Neural cell (in vitro differentiated cells): ENCODE data around the gene PCK1. TPM values are rescaled to one million over a fixed set of nuclear protein-coding genes. Genes with fewer than 3 reads are reported as not detected.

Experiments used
- H2AFZ ChIP-seq: fragments of 200-600, 300-800 bp; sonication (generic), shearing (Covaris generic); 2 replicates; pipeline ENCODE4 v1.6.0; 2014; ENCODE audit warnings: low read depth, mild to moderate bottlenecking, antibody characterized with exemption, low read length, moderate library complexity
- H3F3A ChIP-seq: fragments of 200-600 bp; shearing (Covaris generic); 2 replicates; pipeline ENCODE4 v1.6.1; 2016; ENCODE audit warnings: mild to moderate bottlenecking, moderate library complexity, mixed read lengths, antibody characterized with exemption, low read length; ENCODE audit not compliant: insufficient read depth, poor library complexity, severe bottlenecking
- H3K27ac ChIP-seq: fragments of 200-600, 300-800 bp; sonication (generic), shearing (Covaris generic); 2 replicates; pipeline ENCODE4 v1.5.1; 2014; ENCODE audit warnings: mild to moderate bottlenecking, low read length, moderate library complexity
- H3K27me3 ChIP-seq: fragments of 300-800, 200-600 bp; sonication (generic), shearing (Covaris generic); 2 replicates; pipeline ENCODE4 v1.6.0; 2014; ENCODE audit warnings: mild to moderate bottlenecking, low read depth, low read length, moderate library complexity; ENCODE audit not compliant: insufficient read depth
- H3K36me3 ChIP-seq: fragments of 300-800, 200-600 bp; sonication (generic), shearing (Covaris generic); 2 replicates; pipeline ENCODE4 v1.5.1; 2014; ENCODE audit warnings: mild to moderate bottlenecking, antibody characterized with exemption, low read length, moderate library complexity; ENCODE audit not compliant: insufficient read depth
- H3K4me2 ChIP-seq: fragments of 300-800, 200-600 bp; sonication (generic), shearing (Covaris generic); 2 replicates; pipeline ENCODE4 v1.6.0; 2014; ENCODE audit warnings: mild to moderate bottlenecking, low read length
- H3K4me3 ChIP-seq: fragments of 300-800, 200-600 bp; sonication (generic), shearing (Covaris generic); 2 replicates; pipeline ENCODE4 v1.5.1; 2014; ENCODE audit warnings: mild to moderate bottlenecking, low read length, moderate library complexity
- H3K79me2 ChIP-seq: fragments of 200-600 bp; shearing (Covaris generic); replicated peaks from 2 replicates; pipeline ENCODE4 v1.6.0; 2014; ENCODE audit warnings: mild to moderate bottlenecking, low read length, moderate library complexity; ENCODE audit not compliant: insufficient read depth
- H3K9ac ChIP-seq: fragments of 300-800, 200-600 bp; sonication (generic), shearing (Covaris generic); 2 replicates; pipeline ENCODE4 v1.6.1; 2016; ENCODE audit warnings: mild to moderate bottlenecking, low read length, mixed read lengths
- H3K9me2 ChIP-seq: fragments of 200-600 bp; shearing (Covaris generic); 2 replicates; pipeline ENCODE4 v1.6.1; 2016; ENCODE audit warnings: mild to moderate bottlenecking, low read length, mixed read lengths; ENCODE audit not compliant: insufficient read depth
- H3K9me3 ChIP-seq: fragments of 200-600, 300-800 bp; sonication (generic), shearing (Covaris generic); 2 replicates; pipeline ENCODE4 v1.6.1; 2016; ENCODE audit warnings: mild to moderate bottlenecking, mixed run types, low read length, moderate library complexity, mixed read lengths
- H4K20me1 ChIP-seq: fragments of 200-600 bp; shearing (Covaris generic); 2 replicates; pipeline ENCODE4 v1.6.1; 2016; ENCODE audit warnings: mild to moderate bottlenecking, mixed run types; ENCODE audit not compliant: insufficient read depth
- EP300 ChIP-seq: fragments of 450-650 bp; conservative IDR thresholded peaks from 2 replicates; pipeline ENCODE4 v1.6.1; 2014; ENCODE audit warnings: antibody characterized with exemption, mild to moderate bottlenecking, moderate library complexity; ENCODE audit not compliant: poor library complexity, severe bottlenecking
- EZH2 ChIP-seq: fragments of 200-600, 300-800 bp; shearing (Covaris generic), sonication (generic); IDR thresholded peaks from 2 replicates; pipeline ENCODE4 v1.6.1; 2014; ENCODE audit warnings: antibody characterized with exemption, low read length, borderline replicate concordance, mild to moderate bottlenecking; ENCODE audit not compliant: insufficient read depth, poor library complexity, severe bottlenecking
- MXI1 ChIP-seq: fragments of 450-650 bp; conservative IDR thresholded peaks from 2 replicates; pipeline ENCODE4 v1.6.1; 2014; ENCODE audit warnings: antibody characterized with exemption, mild to moderate bottlenecking; ENCODE audit not compliant: poor library complexity, severe bottlenecking
- POLR2AphosphoS5 ChIP-seq: IDR thresholded peaks from 2 replicates; pipeline ENCODE4 v1.6.1; 2012
- RAD21 ChIP-seq: fragments of 450-650 bp; conservative IDR thresholded peaks from 2 replicates; pipeline ENCODE4 v1.6.1; 2014; ENCODE audit warnings: antibody characterized with exemption, mild to moderate bottlenecking, moderate library complexity
- REST ChIP-seq: IDR thresholded peaks from 2 replicates; pipeline ENCODE4 v1.6.1; 2012; ENCODE audit warnings: borderline replicate concordance
- SMC3 ChIP-seq: fragments of 450-650 bp; conservative IDR thresholded peaks from 2 replicates; pipeline ENCODE4 v1.6.1; 2014; ENCODE audit warnings: antibody characterized with exemption, mild to moderate bottlenecking, moderate library complexity; ENCODE audit not compliant: poor library complexity
- TAF1 ChIP-seq: IDR thresholded peaks from 2 replicates; pipeline ENCODE4 v1.6.1; 2012; ENCODE audit warnings: low read depth
- polyA plus RNA-seq: library from polyadenylated mRNA; depleted of rRNA; stranded (reverse); fragments of >200 nt; gene quantifications from 2 replicates; pipeline ENCODE4 v1.2.3, GENCODE V29; 2014
- TF ChIP-seq, protein P1 (sequence below): fragments of 450-650 bp; IDR thresholded peaks from 2 replicates; pipeline ENCODE4 v1.5.1; 2014; ENCODE audit warnings: antibody characterized with exemption, mild to moderate bottlenecking, moderate library complexity; ENCODE audit not compliant: poor library complexity, severe bottlenecking

The PCK1 gene
- polyA plus RNA-seq, 1 donor from 2014 or later = 0.24 TPM

GRCh38 chr20:57605878-57606277, 45.0 kb downstream of the PCK1 start:
- Histone ChIP-seq H2AFZ (no peak overlapping the region), H3K9me2 (no peaks in the 10 kb centered on the region), H3F3A (no peaks in the 10 kb centered on the region), H3K36me3 (no peaks in the 10 kb centered on the region), H3K27ac (no peak overlapping the region), H3K9me3 (no peaks in the 10 kb centered on the region), H3K79me2 (no peaks in the 10 kb centered on the region), H3K4me2 (no peak overlapping the region), H3K27me3 (no peaks in the 10 kb centered on the region), H4K20me1 (no peaks in the 10 kb centered on the region), H3K9ac (no peak overlapping the region), H3K4me3 (no peak overlapping the region)
- no peak for TF ChIP-seq RAD21
- no peak for TF ChIP-seq EP300

- Histone ChIP-seq H3K36me3 (no peaks in the 10 kb centered on the region), H3F3A (no peaks in the 10 kb centered on the region), H3K4me3 (no peak overlapping the region), H2AFZ (no peak overlapping the region), H3K79me2 (no peaks in the 10 kb centered on the region), H3K4me2 (no peak overlapping the region), H3K9me3 (no peaks in the 10 kb centered on the region), H4K20me1 (no peaks in the 10 kb centered on the region), H3K9me2 (no peaks in the 10 kb centered on the region), H3K27ac (no peak overlapping the region), H3K9ac (no peak overlapping the region), H3K27me3 (no peaks in the 10 kb centered on the region)
- TF ChIP-seq REST = no peak
- TF ChIP-seq TAF1 = no peak
- TF ChIP-seq RAD21 = no peak
- TF ChIP-seq EP300 = no peak
- TF ChIP-seq MXI1 = no peak
- TF ChIP-seq, protein P1, sequence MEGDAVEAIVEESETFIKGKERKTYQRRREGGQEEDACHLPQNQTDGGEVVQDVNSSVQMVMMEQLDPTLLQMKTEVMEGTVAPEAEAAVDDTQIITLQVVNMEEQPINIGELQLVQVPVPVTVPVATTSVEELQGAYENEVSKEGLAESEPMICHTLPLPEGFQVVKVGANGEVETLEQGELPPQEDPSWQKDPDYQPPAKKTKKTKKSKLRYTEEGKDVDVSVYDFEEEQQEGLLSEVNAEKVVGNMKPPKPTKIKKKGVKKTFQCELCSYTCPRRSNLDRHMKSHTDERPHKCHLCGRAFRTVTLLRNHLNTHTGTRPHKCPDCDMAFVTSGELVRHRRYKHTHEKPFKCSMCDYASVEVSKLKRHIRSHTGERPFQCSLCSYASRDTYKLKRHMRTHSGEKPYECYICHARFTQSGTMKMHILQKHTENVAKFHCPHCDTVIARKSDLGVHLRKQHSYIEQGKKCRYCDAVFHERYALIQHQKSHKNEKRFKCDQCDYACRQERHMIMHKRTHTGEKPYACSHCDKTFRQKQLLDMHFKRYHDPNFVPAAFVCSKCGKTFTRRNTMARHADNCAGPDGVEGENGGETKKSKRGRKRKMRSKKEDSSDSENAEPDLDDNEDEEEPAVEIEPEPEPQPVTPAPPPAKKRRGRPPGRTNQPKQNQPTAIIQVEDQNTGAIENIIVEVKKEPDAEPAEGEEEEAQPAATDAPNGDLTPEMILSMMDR = no peak
- no peak for TF ChIP-seq SMC3
Measured at GRCh38 chr20:57608516-57608915, 47.6 kb downstream of the PCK1 start.

DNA sequence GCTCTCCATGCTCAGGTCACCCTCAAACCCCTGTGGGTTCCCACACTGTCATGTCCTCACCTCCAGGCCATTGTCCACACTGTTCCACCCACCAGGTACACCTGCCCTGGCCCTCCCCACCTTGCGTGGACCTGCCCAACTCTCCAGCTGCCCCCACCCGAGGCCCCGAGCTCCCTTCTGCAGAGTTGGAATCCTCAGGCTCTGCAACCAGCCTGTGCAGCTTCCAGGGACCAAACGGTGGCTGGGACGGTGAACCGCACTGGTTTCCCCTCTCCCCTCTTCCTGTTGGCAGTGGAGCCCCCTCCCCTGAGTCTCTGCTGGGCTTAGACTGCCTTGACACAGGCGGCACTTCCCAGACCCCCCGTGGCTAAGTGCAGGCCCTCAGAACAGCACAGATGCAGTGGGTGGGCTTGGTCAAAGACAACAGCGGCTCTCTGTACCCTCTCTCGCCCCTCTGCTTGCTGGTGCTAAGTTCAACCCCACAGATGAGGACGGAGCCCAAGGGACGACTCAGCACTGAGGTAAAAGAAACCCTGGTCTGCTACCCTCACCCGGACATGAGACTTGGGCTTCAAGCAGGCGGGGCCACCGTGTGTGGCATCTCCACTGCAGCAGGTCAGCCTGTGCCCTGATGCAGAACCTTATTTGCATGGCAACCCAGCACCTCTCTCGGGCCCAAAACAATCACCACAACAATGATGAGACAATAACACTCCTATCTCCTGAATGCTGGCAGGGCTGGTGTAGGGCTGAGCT, 48.4 kb downstream of the PCK1 start:
- Histone ChIP-seq H3K9ac (no peak overlapping the region), H4K20me1 (no peaks in the 10 kb centered on the region), H3K9me2 (no peaks in the 10 kb centered on the region), H3K4me3 (no peak overlapping the region), H3K79me2 (no peaks in the 10 kb centered on the region), H2AFZ (no peak overlapping the region), H3K9me3 (no peaks in the 10 kb centered on the region), H3F3A (no peaks in the 10 kb centered on the region), H3K36me3 (no peaks in the 10 kb centered on the region), H3K4me2 (no peak overlapping the region), H3K27me3 (no peaks in the 10 kb centered on the region), H3K27ac (no peak overlapping the region)
- no peak for TF ChIP-seq EZH2
- no peak for TF ChIP-seq SMC3
- TF ChIP-seq, protein P1 = no peak
- TF ChIP-seq MXI1 = no peak
- no peak for TF ChIP-seq EP300
- TF ChIP-seq RAD21 = no peak
- no peak for TF ChIP-seq TAF1
- TF ChIP-seq POLR2AphosphoS5 = no peak
- TF ChIP-seq REST = no peak
